Peyer's patch (tissue), 4 donors: ENCODE data around the gene CDK3. TPM values are rescaled to one million over a fixed set of nuclear protein-coding genes. Genes with fewer than 3 reads are reported as not detected.
"Not testable (repeated sequence)": the region's sequence is repeated elsewhere in the genome, so short reads cannot be mapped to it uniquely, and the experiment has no call there.

Experiments used
- DNase-seq, 3 donors: peaks; one replicate each; pipeline ENCODE4 v3.0.0-alpha.2; 2017 to 2019
- H3K27ac ChIP-seq, 4 donors: fragments of 200-600 bp; sonication (generic); one replicate each; pipeline ENCODE4 v1.5.1; 2016 to 2019
- H3K27me3 ChIP-seq, 2 donors: fragments of 200-600 bp; sonication (generic); one replicate each; pipeline ENCODE4 v1.5.1; 2019
- H3K36me3 ChIP-seq, 3 donors: fragments of 200-600 bp; sonication (generic); one replicate each; pipeline ENCODE4 v1.5.1; 2016 to 2019
- H3K4me1 ChIP-seq, 4 donors: fragments of 200-600 bp; sonication (generic); one replicate each; pipeline ENCODE4 v1.5.1; 2016 to 2019
- H3K4me3 ChIP-seq, 4 donors: fragments of 200-600 bp; sonication (generic); 1 replicate in 3 of 4; 2 replicates in 1 of 4; pipeline ENCODE4 v1.5.1; 2016 to 2019; ENCODE audit warnings: mild to moderate bottlenecking in 1 of 4
- H3K9me3 ChIP-seq, 4 donors: fragments of 200-600 bp; sonication (generic); one replicate each; pipeline ENCODE4 v1.5.1; 2016 to 2019; ENCODE audit warnings: mild to moderate bottlenecking in 1 of 4
- CTCF ChIP-seq, 6 experiments: fragments of 450-650 bp in 4 of 6; fragments of 200-600 bp in 2 of 6; sonication (generic) in 1 of 6; IDR thresholded peaks; one replicate each; pipeline ENCODE4 v1.5.1; 2017 to 2019; ENCODE audit warnings: antibody characterized with exemption in 6 of 6, mild to moderate bottlenecking in 3 of 6, moderate library complexity in 1 of 6
- POLR2A ChIP-seq, 2 donors: fragments of 450-650 bp; IDR thresholded peaks; one replicate each; pipeline ENCODE4 v1.5.1; 2017; ENCODE audit warnings: antibody characterized with exemption in 2 of 2, mild to moderate bottlenecking in 2 of 2, moderate library complexity in 2 of 2
- total RNA-seq, 4 donors: library from RNA; depleted of rRNA; stranded (reverse); fragments of >200 nt; gene quantifications; one replicate each; pipeline ENCODE4 v1.1.0, GENCODE V29; 2016

Gene CDK3
- total RNA-seq, 4 donors from 2014 or later: 11.7 to 38.7 (median 23.5) TPM

GRCh38 chr17:75970011-75970523 is 30.6 kb upstream of the CDK3 start:
- Histone ChIP-seq H3K4me1 (peaks cover 0 to 9% (median 0%) of the 10 kb centered on the region in 4 donors), H3K36me3 (peaks cover 0 to 58% (median 0%) of the 10 kb centered on the region in 3 donors), H3K9me3 (no peaks in the 10 kb centered on the region), H3K27me3 (no peaks in the 10 kb centered on the region), H3K4me3 (no peak overlapping the region), H3K27ac (no peak overlapping the region)
- no peak for TF ChIP-seq POLR2A (IDR thresholded peaks at IDR 0.05)
- no peak for TF ChIP-seq CTCF (IDR thresholded peaks at IDR 0.05)
- no peak for DNase-seq

- peaks cover 0 to 58% (median 0%) of the 10 kb centered on the region in 3 donors for H3K36me3 ChIP-seq
- no peak for TF ChIP-seq CTCF (IDR thresholded peaks at IDR 0.05)
- no peak for TF ChIP-seq POLR2A (IDR thresholded peaks at IDR 0.05)
- no peak overlapping the region for H3K27ac ChIP-seq
- no peak overlapping the region for H3K4me3 ChIP-seq
- peaks cover 0 to 15% (median 0%) of the 10 kb centered on the region in 4 donors for H3K4me1 ChIP-seq
- no peaks in the 10 kb centered on the region for H3K27me3 ChIP-seq
- H3K9me3 ChIP-seq: no peaks in the 10 kb centered on the region
- no peak for DNase-seq
Observed at GRCh38 chr17:75970626-75971025, 30.0 kb upstream of the CDK3 start.

GRCh38 chr17:75975187-75975586 is 25.5 kb upstream of the CDK3 start:
- H3K27me3 ChIP-seq, DNase-seq, H3K9me3 ChIP-seq: not testable (repeated sequence)
- Histone ChIP-seq H3K4me1 (peaks cover 0 to 41% (median 4%) of the 10 kb centered on the region in 4 donors), H3K27ac (peak overlapping the region in 3 of 4 donors; percentile 40 to 66 (median 65)), H3K36me3 (peaks cover 0 to 34% (median 0%) of the 10 kb centered on the region in 3 donors), H3K4me3 (peak overlapping the region in 2 of 4 donors; percentile 17 to 70)

GRCh38 chr17:75975757-75976174 is 24.9 kb upstream of the CDK3 start:
- Histone ChIP-seq H3K4me3 (peak overlapping the region in 2 of 4 donors; percentile 70 to 96), H3K4me1 (peaks cover 0 to 46% (median 4%) of the 10 kb centered on the region in 4 donors)

GRCh38 chr17:75976175-75976848 is 24.3 kb upstream of the CDK3 start:
- peak overlapping the region in 3 of 4 donors; percentile 40 to 75 (median 65) for H3K27ac ChIP-seq
- peaks cover 0 to 49% (median 4%) of the 10 kb centered on the region in 4 donors for H3K4me1 ChIP-seq
- H3K4me3 ChIP-seq: peak overlapping the region in 2 of 4 donors; percentile 70 to 96

More at GRCh38 chr17:75975757-75976174, 24.9 kb upstream of the CDK3 start:
- no peak for TF ChIP-seq POLR2A (IDR thresholded peaks at IDR 0.05)
- TF ChIP-seq CTCF (IDR thresholded peaks at IDR 0.05): no peak
- Histone ChIP-seq H3K9me3 (no peaks in the 10 kb centered on the region), H3K36me3 (peaks cover 0 to 28% (median 0%) of the 10 kb centered on the region in 3 donors), H3K27me3 (no peaks in the 10 kb centered on the region), H3K27ac (peak overlapping the region in 3 of 4 donors; percentile 40 to 75 (median 65))
- no peak for DNase-seq

More at GRCh38 chr17:75976175-75976848, 24.3 kb upstream of the CDK3 start:
- H3K36me3 ChIP-seq: peaks cover 0 to 23% (median 0%) of the 10 kb centered on the region in 3 donors
- H3K9me3 ChIP-seq: no peaks in the 10 kb centered on the region
- no peak for DNase-seq
- peak; percentile 44 to 80 for TF ChIP-seq POLR2A (IDR thresholded peaks at IDR 0.05)
- TF ChIP-seq CTCF (IDR thresholded peaks at IDR 0.05): peak in 1 of 6 experiments; percentile 4
- H3K27me3 ChIP-seq: no peaks in the 10 kb centered on the region
